Endometrial microvascular endothelial cells (primary cell): ENCODE results near the gene MNT. TPM values are rescaled to one million over a fixed set of nuclear protein-coding genes. Genes with fewer than 3 reads are reported as not detected.

Experiments
- in situ Hi-C: cut with HindIII; loops from 2 replicates; pipeline ENCODE4 v1.10.0; 2017; ENCODE audit warnings: low sequenced_read_pairs, low pct_unique_long_range_greater_than_20kb; ENCODE audit errors: inconsistent ontology term
- total RNA-seq: library from RNA; depleted of rRNA; stranded (reverse); fragments of >200 nt; gene quantifications from one replicate; pipeline ENCODE4 v1.2.3, GENCODE V29; 2015; ENCODE audit errors: inconsistent ontology term

The MNT gene
- total RNA-seq, 1 donor from 2014 or later: 4.5 TPM

DNA sequence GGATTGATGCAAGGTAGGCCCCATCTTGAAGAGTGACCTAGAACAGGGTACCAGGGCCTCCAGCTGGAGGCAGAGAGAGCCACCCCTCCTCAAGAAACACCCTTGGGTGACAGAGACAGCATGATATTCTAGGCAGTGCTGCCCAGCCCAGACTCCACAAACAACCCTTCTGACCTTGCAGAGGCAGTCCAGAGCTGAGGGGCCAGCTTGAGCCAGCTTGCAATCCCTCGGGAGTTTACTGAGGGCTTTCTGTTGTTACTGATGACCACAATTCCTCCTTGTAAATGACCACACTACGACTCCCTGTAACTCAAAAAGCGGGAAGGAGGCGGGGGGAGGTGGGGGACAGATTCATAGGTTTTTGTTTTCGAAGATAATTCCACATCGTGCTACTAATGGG is 18.6 kb upstream of the MNT start:
- in situ Hi-C loops: no loop called here

DNA sequence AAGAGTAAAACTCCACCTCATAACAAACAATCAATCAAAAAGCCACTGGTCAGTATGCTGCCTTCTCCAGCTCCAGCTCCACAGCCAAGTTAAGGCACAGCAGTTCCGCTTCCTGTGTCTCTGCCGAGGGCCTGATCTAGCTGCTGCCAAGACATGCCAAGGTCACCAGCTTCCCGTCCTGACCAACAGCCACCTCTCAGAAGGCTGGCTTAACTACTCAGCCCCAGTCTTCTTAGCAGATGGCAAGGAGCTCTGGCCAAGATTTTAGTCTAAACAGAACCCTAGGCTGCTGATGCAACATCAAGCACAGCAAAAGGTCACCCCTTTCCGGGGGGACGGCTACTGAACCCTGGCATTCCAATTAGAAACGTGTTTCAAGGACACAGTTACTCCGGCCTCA is 17.7 kb upstream of the MNT start:
- in situ Hi-C loops: no loop called here

- in situ Hi-C loops: no loop called here
Observed at GRCh38 chr17:2416010-2416734, 15.3 kb upstream of the MNT start.

DNA sequence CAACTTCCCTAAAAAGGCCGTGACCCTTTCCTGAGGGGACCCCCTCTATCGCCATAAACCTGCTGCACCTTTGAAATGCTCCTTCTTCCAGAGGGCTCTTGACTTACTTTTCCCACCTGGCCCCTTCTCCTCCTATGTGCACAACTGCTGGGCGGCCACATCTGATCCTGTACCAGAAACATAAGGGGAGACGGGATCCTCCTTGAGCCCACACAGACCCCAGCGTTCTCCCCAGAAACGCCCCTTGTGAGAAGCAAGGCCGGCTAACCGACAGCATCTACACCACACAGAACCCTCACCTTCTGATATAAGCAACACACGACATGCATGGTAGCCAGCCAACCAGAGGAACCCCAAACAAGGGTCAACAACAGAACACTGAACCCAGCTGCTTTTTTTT is 14.2 kb upstream of the MNT start:
- in situ Hi-C loops: no loop called here

GRCh38 chr17:2414446-2415064 is 13.7 kb upstream of the MNT start:
- in situ Hi-C loops: no loop called here

DNA sequence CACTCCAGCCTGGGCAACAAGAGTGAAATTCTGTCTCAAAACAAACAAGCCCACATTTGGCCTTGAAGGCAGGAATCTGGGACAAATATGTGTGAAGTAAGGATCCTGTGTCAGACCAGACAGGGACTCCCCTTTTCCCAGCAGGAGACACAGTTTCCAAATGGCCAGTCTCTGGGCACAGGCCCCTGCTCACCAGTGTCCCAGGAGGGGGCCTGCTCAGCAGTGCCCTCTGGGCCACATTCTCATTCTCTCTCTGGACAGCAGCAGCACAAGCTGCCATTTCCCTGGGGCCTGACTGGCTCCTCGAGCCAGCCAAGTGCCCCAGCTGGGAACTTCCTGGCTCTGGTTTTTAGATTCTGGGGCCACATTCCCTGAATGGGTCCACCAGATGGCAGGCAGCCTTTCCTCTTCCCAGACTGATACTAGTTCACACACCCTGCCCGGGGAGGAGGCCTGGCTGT is 11.7 kb upstream of the MNT start:
- in situ Hi-C loops: no loop called here

GRCh38 chr17:2410951-2411350 is 10.1 kb upstream of the MNT start:
- in situ Hi-C loops: no loop called here

DNA sequence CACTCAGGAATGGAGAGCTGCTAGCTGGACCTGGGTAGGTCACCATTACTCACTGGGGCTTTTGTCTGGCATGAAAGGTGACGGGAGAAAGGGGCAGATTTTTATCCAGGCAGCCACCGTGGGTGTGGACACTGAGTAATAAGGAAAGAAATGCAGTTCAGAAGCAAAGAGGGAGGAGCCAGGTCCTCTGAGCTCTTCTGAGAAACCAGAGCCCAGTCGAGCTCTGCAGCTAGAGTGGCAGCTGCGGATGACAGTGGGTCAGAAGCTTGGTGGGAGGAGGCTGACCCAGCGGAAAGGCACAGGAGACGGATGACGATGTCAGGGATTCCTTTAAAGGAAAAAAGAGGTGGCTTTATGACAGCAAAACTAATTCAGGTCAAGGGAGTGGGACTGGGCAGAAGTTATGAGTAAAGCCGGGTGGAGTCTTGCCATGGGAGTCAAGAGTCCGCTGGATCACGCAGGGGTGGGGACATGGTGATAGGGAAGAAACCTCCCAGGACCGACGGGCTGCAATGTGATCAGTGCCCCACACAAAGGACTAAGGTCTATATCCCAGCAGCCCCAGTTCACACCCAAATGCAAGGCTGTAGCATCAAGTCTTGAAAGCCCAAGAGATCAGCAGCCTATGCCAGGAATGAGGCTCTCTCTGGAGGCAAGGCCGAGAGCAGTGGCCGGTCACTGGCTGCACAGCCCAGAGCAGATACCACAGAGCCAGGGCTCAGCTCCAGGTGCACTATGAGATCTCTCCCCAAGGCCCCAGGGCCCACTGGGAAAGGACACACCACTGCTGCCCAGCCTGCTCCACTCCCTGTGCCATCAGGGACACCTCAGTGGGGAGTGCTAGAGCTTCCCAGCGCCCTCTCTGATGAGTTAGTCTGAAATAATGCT is 6.3 kb upstream of the MNT start:
- in situ Hi-C loops: no loop called here

DNA sequence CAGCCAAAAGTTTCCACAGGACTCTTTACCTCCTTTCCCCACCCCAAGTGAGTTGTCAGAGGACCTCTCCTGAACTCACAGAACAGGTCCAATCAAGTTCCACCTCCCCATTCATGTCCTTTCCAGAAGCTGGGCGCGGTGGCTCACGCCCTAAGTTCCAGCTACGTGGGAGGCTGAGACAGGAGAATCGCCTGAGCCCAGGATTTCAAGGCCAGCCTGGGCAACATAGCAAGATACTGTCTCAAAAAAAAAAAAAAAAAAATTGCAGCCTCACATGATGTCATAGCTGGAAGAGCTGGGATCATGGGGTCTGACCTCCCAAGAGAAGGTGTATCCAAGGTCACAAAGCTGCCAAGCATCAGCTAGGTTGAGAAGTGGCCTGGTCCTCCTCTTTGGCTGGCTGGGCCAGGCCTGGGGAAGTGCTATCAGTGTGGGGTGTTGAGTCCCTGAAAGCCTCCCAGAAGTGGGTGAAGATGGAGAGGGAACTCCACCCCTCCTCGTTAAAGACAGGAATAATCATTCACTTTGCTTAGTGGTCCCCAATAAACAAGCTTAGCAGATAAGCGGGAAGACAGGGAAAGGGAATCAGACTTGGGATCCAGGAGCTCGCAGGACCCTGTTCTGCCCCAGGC is 5.5 kb upstream of the MNT start:
- in situ Hi-C loops: no loop called here

- in situ Hi-C loops: no loop called here
Observed at GRCh38 chr17:2405247-2405926, 4.5 kb upstream of the MNT start.

- in situ Hi-C loops: no loop called here
Observed at GRCh38 chr17:2403044-2403443, 2.2 kb upstream of the MNT start.

GRCh38 chr17:2402544-2402943 is 1.7 kb upstream of the MNT start:
- in situ Hi-C loops: no loop called here

DNA sequence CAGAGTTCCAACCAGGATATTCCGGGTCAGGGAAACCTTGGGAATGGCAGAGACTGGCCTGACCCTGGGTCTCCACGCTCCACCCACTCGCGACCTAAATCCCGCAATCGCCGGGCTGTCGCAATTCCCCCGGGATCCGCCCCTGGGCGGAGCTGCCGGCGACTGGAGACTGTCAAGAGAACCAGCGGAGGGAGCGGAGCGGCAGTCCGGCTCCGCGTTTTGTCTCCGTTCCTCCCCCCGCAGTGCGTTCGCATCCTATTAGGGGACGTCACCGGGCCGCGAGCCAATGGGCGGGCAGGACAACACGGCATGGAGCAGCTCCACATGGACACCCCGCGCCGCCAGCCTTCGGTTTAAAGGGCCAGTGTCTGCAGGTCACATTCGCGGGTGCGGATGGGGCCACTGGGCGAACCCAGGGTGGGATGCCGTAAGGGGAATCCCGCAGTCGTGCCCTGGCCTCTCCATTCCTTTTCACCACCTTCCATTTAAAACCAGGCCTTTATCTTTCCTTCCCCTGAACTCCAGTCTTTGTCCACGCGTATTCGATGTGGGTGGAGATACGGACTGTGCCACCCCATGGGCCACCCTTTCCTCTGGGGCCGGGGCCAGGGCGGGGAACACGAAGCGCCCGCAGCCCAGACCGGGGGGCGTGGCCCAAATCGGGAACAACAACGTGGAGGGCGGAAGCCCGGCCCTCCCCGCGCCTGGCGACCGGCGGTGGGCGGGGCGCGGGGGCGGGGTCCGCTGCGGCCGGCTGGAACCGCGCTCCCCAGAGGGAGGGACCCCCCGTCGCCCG is 764 bp upstream of the MNT start:
- in situ Hi-C loops: no loop called here

GRCh38 chr17:2400474-2400866 is 390 bp downstream of the MNT start:
- in situ Hi-C loops: no loop called here

GRCh38 chr17:2399572-2400473 is 1.0 kb downstream of the MNT start:
- in situ Hi-C loops: no loop called here

GRCh38 chr17:2398655-2399571 is 1.9 kb downstream of the MNT start:
- in situ Hi-C loops: no loop called here
